Measurements from ENCODE around the gene LYPD1. TPM values are rescaled to one million over a fixed set of nuclear protein-coding genes. Genes with fewer than 3 reads are reported as not detected.

LYPD1 gene
- total RNA-seq, 2 donors from 2014 or later = 0.28 TPM; not detected in 1

DNA sequence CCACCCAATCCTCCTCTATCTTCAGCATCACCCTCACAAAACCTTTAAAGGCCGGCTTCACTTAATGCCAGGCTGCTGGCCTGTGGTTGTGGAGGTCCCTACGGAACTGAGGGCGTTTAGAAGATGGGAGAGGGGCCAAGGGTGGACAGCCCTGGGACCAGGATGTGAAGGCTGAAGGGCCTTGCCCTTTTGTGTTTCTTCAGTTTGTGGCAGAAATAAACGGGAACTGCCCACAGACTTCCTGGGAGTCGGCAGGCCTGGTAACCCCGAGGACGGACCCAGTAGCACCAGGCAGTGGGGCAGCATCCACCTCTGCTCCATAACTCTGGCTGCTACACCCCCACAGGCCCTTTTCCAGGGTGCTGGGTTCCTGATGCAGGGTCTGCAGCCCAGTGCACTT, 51.3 kb downstream of the LYPD1 start:
- Histone ChIP-seq H3K9me3 (no peaks in the 10 kb centered on the region), H3K27ac (no peak overlapping the region), H3K36me3 (no peaks in the 10 kb centered on the region), H3K27me3 (replicated peaks; ENCODE audit: insufficient read depth) (no peaks in the 10 kb centered on the region), H3K4me1 (ENCODE audit: control insufficient read depth in 1 of 2, low read depth in 2 of 2) (no peaks in the 10 kb centered on the region), H3K4me3 (no peak overlapping the region)
- DNase-seq (ENCODE audit: low spot score) = no peak
- no peak for ATAC-seq (ENCODE audit: insufficient number of reproducible peaks, low FRiP score, low read depth)
- no peak for TF ChIP-seq CTCF (IDR thresholded peaks at IDR 0.05)

GRCh38 chr2:132617989-132618388, 52.0 kb downstream of the LYPD1 start:
- H3K4me3 ChIP-seq = no peak overlapping the region
- no peaks in the 10 kb centered on the region for H3K36me3 ChIP-seq
- H3K9me3 ChIP-seq = no peaks in the 10 kb centered on the region
- H3K27me3 ChIP-seq (replicated peaks; ENCODE audit: insufficient read depth) = no peaks in the 10 kb centered on the region
- DNase-seq (ENCODE audit: low spot score) (no peak), ATAC-seq (ENCODE audit: insufficient number of reproducible peaks, low FRiP score, low read depth) (no peak)
- no peak for TF ChIP-seq CTCF (IDR thresholded peaks at IDR 0.05)
- H3K4me1 ChIP-seq (ENCODE audit: control insufficient read depth in 1 of 2, low read depth in 2 of 2) = no peaks in the 10 kb centered on the region
- H3K27ac ChIP-seq = no peak overlapping the region

- H3K9me3 ChIP-seq = no peaks in the 10 kb centered on the region
- H3K27me3 ChIP-seq (replicated peaks; ENCODE audit: insufficient read depth) = no peaks in the 10 kb centered on the region
- no peak for TF ChIP-seq CTCF (IDR thresholded peaks at IDR 0.05)
- no peak overlapping the region for H3K27ac ChIP-seq
- H3K4me3 ChIP-seq = no peak overlapping the region
- H3K4me1 ChIP-seq (ENCODE audit: control insufficient read depth in 1 of 2, low read depth in 2 of 2) = no peaks in the 10 kb centered on the region
- H3K36me3 ChIP-seq = no peaks in the 10 kb centered on the region
- ATAC-seq (ENCODE audit: insufficient number of reproducible peaks, low FRiP score, low read depth) (no peak), DNase-seq (ENCODE audit: low spot score) (no peak)
These were observed 54.5 kb downstream of the LYPD1 start for GRCh38 chr2:132615329-132616085.

DNA sequence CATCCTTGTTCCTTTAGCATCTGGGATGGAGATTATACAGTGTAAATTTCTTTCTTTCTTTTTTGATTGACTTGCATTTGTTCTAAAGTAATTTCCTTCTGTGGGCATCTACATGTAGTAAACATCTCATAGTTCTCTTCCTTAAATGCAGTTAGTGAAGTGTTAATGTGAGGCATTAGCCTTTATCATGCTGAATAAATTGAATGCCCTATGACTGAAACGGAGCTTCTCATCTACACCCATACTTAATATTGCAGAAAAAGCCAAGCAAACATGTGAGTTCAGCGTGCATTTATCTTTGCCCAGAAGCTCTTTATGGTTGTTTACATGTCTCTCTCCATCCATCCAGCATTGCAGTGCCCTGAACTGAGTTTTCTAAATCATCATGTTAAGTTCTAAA, 58.3 kb downstream of the LYPD1 start:
- ATAC-seq (ENCODE audit: insufficient number of reproducible peaks, low FRiP score, low read depth) = no peak
- Histone ChIP-seq H3K36me3 (no peaks in the 10 kb centered on the region), H3K9me3 (no peaks in the 10 kb centered on the region), H3K4me3 (no peak overlapping the region), H3K4me1 (ENCODE audit: control insufficient read depth in 1 of 2, low read depth in 2 of 2) (no peaks in the 10 kb centered on the region), H3K27ac (no peak overlapping the region), H3K27me3 (replicated peaks; ENCODE audit: insufficient read depth) (no peaks in the 10 kb centered on the region)
- no peak for TF ChIP-seq CTCF (IDR thresholded peaks at IDR 0.05)
- DNase-seq (ENCODE audit: low spot score) = no peak

- H3K27me3 ChIP-seq (replicated peaks; ENCODE audit: insufficient read depth) = no peaks in the 10 kb centered on the region
- H3K36me3 ChIP-seq = no peaks in the 10 kb centered on the region
- ATAC-seq (ENCODE audit: insufficient number of reproducible peaks, low FRiP score, low read depth) = no peak
- no peak for DNase-seq (ENCODE audit: low spot score)
- H3K27ac ChIP-seq = no peak overlapping the region
- no peaks in the 10 kb centered on the region for H3K9me3 ChIP-seq
- no peak overlapping the region for H3K4me3 ChIP-seq
- no peaks in the 10 kb centered on the region for H3K4me1 ChIP-seq (ENCODE audit: control insufficient read depth in 1 of 2, low read depth in 2 of 2)
- TF ChIP-seq CTCF (IDR thresholded peaks at IDR 0.05) = no peak
These were observed 60.7 kb downstream of the LYPD1 start for GRCh38 chr2:132609101-132609890.
